ENCODE results near the gene REC8.

DNA sequence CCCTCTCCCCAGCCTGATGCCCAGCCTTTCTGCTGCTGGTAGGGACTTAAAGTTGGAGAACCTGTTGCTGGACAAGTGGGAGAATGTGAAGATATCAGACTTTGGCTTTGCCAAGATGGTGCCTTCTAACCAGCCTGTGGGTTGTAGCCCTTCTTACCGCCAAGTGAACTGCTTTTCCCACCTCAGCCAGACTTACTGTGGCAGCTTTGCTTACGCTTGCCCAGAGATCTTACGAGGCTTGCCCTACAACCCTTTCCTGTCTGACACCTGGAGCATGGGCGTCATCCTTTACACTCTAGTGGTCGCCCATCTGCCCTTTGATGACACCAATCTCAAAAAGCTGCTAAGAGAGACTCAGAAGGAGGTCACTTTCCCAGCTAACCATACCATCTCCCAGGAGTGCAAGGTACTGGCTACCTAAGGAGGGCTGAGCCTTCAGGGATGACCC lies 35.2 kb downstream of the REC8 start:
- TF ChIP-seq, protein P1, sequence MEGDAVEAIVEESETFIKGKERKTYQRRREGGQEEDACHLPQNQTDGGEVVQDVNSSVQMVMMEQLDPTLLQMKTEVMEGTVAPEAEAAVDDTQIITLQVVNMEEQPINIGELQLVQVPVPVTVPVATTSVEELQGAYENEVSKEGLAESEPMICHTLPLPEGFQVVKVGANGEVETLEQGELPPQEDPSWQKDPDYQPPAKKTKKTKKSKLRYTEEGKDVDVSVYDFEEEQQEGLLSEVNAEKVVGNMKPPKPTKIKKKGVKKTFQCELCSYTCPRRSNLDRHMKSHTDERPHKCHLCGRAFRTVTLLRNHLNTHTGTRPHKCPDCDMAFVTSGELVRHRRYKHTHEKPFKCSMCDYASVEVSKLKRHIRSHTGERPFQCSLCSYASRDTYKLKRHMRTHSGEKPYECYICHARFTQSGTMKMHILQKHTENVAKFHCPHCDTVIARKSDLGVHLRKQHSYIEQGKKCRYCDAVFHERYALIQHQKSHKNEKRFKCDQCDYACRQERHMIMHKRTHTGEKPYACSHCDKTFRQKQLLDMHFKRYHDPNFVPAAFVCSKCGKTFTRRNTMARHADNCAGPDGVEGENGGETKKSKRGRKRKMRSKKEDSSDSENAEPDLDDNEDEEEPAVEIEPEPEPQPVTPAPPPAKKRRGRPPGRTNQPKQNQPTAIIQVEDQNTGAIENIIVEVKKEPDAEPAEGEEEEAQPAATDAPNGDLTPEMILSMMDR (IDR thresholded peaks at IDR 0.05), result no peak
- TF ChIP-seq POLR2AphosphoS5 (IDR thresholded peaks at IDR 0.05), result no peak
- no peak for TF ChIP-seq POLR2A (IDR thresholded peaks at IDR 0.05)

Measured in prostate gland (tissue), 2 donors.